GM21360 (cell line): ENCODE data around the gene ACADM.
"Not testable (repeated sequence)": the region's sequence is repeated elsewhere in the genome, so short reads cannot be mapped to it uniquely, and the experiment has no call there.

Source experiments
- ATAC-seq: cut with Tn5 transposase; IDR thresholded peaks from one replicate; pipeline ENCODE4 v1.9.1; 2021; ENCODE audit warnings: mild to moderate bottlenecking, moderate library complexity; ENCODE audit not compliant: unreplicated experiment

ACADM gene

DNA sequence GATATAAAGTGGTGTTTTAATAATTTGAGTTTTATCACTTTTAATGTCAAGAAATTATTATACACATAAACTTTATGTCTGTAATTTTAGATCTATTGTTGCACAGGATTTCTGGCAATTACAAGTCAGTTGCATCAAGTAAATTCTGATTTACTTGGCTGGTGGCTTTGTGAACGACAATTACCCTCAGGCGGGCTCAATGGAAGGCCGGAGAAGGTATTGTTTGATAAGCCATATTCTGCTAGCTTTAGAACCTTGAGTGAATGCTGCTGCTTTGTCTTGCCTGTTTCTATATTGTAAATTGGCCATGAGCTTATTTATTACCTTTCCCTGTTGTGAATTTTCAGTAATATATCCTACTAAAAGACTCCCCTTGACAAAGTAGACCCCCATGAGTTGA, 67.6 kb downstream of the ACADM start:
- no peak for ATAC-seq

DNA sequence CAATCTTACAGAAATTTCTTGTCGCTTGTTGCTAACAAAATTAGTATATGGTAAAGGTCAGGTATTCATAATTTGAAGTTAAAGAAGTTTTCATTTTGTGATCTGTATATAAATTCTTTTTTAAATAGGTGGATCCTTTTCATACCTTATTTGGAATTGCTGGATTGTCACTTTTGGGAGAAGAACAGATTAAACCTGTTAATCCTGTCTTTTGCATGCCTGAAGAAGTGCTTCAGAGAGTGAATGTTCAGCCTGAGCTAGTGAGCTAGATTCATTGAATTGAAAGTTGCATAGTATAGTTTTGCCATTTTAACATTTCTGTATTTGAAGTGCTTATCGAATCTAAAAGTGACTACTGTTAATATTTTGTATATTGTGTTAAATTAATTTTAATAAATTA, 69.9 kb downstream of the ACADM start:
- ATAC-seq, result no peak

DNA sequence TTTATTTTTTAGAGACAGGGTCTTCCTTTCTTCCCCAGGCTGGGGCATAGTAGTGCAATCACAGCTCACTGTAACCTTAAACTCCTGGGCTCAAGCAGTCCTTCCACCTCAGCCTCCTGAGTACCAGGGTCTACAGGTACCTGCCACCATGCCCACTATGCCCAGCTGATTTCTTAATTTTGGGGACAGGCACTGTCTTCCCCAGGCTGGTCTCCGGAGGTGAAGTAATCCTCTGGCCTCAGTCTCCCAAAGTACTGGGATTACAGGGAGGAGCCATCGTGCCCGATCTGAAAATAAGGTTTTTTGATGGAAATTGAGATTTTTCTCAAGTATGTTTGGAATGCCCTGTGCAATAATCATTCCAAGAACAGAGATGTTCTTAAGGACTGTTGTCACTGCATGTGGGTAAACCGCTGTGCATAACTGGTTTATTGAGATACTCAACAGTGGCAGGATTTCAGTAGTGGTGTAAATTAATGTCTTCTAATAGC, 71.2 kb downstream of the ACADM start:
- no peak for ATAC-seq

DNA sequence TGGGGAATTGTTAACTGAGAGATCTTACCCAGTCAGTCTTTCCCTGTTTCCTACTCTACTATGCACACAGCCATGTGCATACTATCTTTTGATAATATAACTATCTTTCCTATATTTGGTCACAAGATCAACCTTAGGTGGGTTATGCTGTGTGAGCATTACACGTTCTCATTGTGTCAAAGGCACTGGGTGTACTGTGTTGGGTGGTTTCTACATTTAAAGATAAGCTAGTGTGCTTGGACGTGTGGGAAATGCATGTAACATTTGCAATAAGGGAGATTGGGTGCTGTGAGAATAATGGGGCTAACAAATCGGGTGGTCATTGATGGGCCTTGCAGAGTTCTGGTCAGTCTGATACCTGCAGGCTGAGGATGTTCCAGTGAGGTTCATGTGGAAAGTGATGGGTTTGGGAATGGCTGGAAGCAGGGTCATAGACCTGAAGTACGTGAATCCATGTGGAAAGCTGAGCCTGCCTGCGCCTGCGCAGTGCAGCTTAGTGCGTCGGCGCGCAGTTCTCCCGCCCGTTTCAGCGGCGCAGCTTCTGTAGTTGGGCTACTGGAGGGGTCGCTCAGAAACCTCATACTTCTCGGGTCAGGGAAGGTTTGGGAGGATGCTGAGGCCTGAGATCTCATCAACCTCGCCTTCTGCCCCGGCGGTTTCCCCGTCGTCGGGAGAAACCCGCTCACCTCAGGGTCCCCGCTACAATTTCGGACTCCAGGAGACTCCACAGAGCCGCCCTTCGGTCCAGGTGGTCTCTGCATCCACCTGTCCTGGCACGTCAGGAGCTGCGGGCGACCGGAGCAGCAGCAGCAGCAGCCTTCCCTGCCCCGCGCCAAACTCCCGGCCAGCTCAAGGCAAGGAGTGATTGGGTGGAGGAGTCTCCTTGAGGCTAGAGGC, 72.1 kb downstream of the ACADM start, which contains the start of gene MSH4:
Gene MSH4 (plus strand): TSS at position 507 of the 897 bp plus-strand sequence. CDS start 104 bp downstream, at position 611.
- no peak for ATAC-seq

- no peak for ATAC-seq
Measured at GRCh38 chr1:75797273-75797588, 72.7 kb downstream of the ACADM start.

DNA sequence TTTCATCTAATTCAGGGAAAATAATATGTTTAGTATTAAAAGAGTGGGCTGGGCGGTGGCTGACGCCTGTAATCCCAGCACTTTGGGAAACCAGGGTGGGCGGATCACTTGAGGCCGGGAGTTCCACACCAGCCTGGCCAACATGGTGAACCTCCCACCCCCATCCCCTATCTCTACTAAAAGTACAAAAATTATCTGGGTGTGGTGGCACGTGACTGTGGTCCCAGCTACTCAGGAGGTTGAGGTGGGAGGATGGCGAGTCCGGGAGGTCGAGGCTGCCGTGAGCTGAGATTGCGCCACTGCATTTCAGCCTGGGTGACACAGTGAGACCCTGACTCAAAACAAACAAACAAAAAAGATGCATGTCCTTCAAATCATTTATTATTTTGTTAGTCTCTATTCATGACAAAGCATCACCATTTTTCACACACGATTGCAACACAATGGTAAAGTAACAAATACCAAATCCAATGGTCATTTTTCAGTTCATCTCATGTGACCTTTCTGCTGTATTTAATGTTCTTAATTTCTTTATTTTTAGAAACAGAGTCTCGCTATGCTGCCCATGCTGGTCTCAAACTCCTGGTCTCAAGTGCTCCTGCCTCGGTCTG, 73.2 kb downstream of the ACADM start:
- ATAC-seq, result no peak

- not testable (repeated sequence) for ATAC-seq
Measured at GRCh38 chr1:75801480-75801879, 77.0 kb downstream of the ACADM start.

GRCh38 chr1:75808921-75809320, 84.4 kb downstream of the ACADM start:
- no peak for ATAC-seq

DNA sequence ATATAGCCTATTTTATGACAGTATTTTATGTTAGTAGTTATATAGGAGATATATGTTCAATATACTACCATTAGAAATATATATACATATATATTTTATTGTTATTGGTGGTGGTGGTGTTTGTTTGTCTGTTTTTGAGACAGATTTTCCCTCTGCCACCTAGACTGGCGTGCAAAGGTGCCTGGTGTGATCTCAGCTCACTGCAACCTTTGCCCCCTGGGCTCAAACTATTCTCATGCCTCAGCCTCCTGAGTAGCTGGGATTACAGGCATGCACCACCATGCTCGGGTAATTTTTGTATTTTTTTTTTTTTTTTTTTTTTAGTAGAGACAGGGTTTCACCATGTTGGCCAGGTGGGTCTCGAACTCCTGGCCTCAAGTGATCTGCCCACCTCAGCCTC, 85.6 kb downstream of the ACADM start:
- ATAC-seq, result not testable (repeated sequence)

DNA sequence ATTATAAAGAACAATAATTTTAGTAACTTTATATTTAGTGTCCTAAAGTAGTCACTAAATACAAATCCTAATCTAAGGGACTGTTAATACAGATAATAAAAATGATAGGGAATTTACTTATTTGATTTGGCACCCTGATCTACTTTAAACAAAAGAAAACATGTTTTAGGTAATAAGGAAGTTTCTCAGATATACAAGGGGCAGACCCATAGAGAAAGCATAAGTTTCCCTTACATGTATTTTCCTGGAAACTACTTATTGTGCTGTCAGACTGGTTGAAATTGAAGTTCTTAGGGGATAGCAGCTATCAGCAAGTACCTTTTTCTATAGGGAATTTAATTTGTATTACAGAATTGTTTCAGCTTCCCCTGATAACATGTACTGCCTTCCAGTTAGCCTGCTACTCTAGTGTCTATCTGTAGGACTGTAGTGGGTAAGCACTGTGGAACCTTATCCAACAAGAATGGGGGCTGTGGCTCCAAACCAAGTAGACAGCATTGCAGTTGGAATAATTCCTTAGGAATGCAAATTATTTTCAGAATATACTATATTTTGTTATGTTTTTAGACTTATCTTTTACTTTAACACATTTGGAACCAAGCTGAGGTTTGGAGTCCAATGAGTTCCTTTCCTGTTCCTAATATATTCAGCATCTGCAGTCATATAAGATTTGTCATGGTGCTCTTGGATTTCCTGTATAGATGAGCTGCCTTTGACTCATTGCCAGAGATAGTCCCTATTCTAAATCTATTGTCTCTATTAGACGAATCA, 86.9 kb downstream of the ACADM start:
- ATAC-seq, result no peak

DNA sequence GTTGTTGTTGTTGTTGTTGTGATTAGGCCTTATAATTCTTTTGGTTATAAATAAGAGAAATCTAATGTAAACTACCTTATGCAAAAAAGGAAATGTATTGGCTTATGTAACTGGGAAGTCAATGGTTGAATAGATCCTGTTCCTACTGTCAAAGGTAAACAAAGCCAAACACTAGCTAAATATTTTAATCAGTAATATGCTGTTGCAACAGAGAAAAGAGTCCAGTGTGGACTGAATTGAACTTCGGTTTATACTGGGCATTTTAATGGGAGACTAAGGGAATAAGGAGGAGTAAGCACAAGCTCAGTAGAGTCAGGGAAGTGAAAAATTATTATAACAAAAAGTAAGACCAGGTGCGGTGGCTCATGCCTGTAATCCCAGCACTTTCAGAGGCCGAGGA, 87.6 kb downstream of the ACADM start:
- no peak for ATAC-seq
